OCI-LY7 (cell line): ENCODE results near the gene IFFO2. TPM values are rescaled to one million over a fixed set of nuclear protein-coding genes. Genes with fewer than 3 reads are reported as not detected.

ENCODE experiments used
- BruUV-seq: library from RNA; stranded (reverse); fragments of 400-500 nt; replicated peaks from 2 replicates; lab custom pipeline; 2021; lab: Mats Ljungman, UMichigan
- CTCF ChIA-PET: fragments of 300-600 bp; sonication (Branson Sonifier 250); formaldehyde crosslinking; loops from one replicate; lab custom pipeline; 2022; ENCODE audit warnings: antibody characterized with exemption; ENCODE audit not compliant: unreplicated experiment; lab: Charles Lee
- POLR2A ChIA-PET: fragments of 300-600 bp; sonication (Branson Sonifier 250); formaldehyde crosslinking; loops from one replicate; lab custom pipeline; 2022; ENCODE audit warnings: antibody characterized with exemption; lab: Charles Lee
- DNase-seq: peaks from one replicate; pipeline ENCODE4 v3.0.0-alpha.2; 2015; ENCODE audit warnings: low spot score
- H2AFZ ChIP-seq: fragments of 200-600 bp; sonication (generic), shearing (Covaris generic); 2 replicates; pipeline ENCODE4 v1.6.1; 2014; ENCODE audit warnings: mild to moderate bottlenecking, antibody characterized with exemption, low read length, moderate library complexity
- H3K27ac ChIP-seq: fragments of 200-600 bp; sonication (generic); 2 replicates; pipeline ENCODE4 v1.5.1; 2014; ENCODE audit warnings: mixed run types, low read depth, mild to moderate bottlenecking, moderate library complexity, low read length, inconsistent platforms; ENCODE audit not compliant: poor library complexity, severe bottlenecking
- H3K36me3 ChIP-seq: fragments of 200-600 bp; sonication (generic); 2 replicates; pipeline ENCODE4 v1.6.1; 2014; ENCODE audit warnings: mild to moderate bottlenecking, antibody characterized with exemption, low read length, moderate library complexity, mixed read lengths; ENCODE audit not compliant: insufficient read depth
- H3K4me1 ChIP-seq: fragments of 200-600 bp; sonication (generic); 2 replicates; pipeline ENCODE4 v1.5.1; 2014; ENCODE audit warnings: mild to moderate bottlenecking, low read length; ENCODE audit not compliant: insufficient read depth, poor library complexity, severe bottlenecking
- H3K4me2 ChIP-seq: fragments of 200-600 bp; sonication (generic); 2 replicates; pipeline ENCODE4 v1.6.1; 2014; ENCODE audit warnings: mild to moderate bottlenecking, low read length
- H3K4me3 ChIP-seq: fragments of 200-600 bp; sonication (generic); 2 replicates; pipeline ENCODE4 v1.5.1; 2014; ENCODE audit warnings: mild to moderate bottlenecking, low read depth, low read length; ENCODE audit not compliant: poor library complexity, severe bottlenecking
- H3K79me2 ChIP-seq: fragments of 200-600 bp; sonication (generic); 2 replicates; pipeline ENCODE4 v1.6.1; 2016; ENCODE audit warnings: low read depth, mild to moderate bottlenecking, low read length, moderate library complexity, mixed read lengths; ENCODE audit not compliant: insufficient read depth
- H3K9me2 ChIP-seq: fragments of 200-600 bp; sonication (generic); 2 replicates; pipeline ENCODE4 v1.6.1; 2016; ENCODE audit warnings: mild to moderate bottlenecking, low read length, mixed read lengths; ENCODE audit not compliant: insufficient read depth
- H3K9me3 ChIP-seq: fragments of 200-600 bp; sonication (generic); 2 replicates; pipeline ENCODE4 v1.6.1; 2014; ENCODE audit warnings: mild to moderate bottlenecking, mixed run types, low read length, mixed read lengths
- H4K20me1 ChIP-seq: fragments of 200-600 bp; sonication (generic); 2 replicates; pipeline ENCODE4 v1.6.1; 2014; ENCODE audit warnings: mild to moderate bottlenecking, antibody characterized with exemption, low read length, moderate library complexity, mixed read lengths; ENCODE audit not compliant: insufficient read depth
- EZH2phosphoT487 ChIP-seq: fragments of 200-600 bp; sonication (generic); IDR thresholded peaks from 2 replicates; pipeline ENCODE4 v1.6.1; 2018; ENCODE audit warnings: low read depth, borderline replicate concordance, mild to moderate bottlenecking, mixed run types, antibody characterized with exemption, low read length, moderate library complexity, mixed read lengths
- intact Hi-C: fragments of 100-400 bp; cut with micrococcal nuclease; formaldehyde crosslinking; loops from one replicate; pipeline ENCODE4 v1.10.0; 2022; ENCODE audit not compliant: unreplicated experiment
- total RNA-seq, 2 experiments: library from RNA; depleted of rRNA in 1 of 2; stranded (reverse); fragments of >200 nt in 1 of 2; shearing (Covaris generic) in 1 of 2; gene quantifications; 2 replicates each; pipeline ENCODE4 v1.2.3, GENCODE V29; 2014 to 2022
- TF ChIP-seq, protein P1 (sequence below): fragments of 200-600 bp; sonication (generic); conservative IDR thresholded peaks from 2 replicates; pipeline ENCODE4 v1.5.1; 2014; ENCODE audit warnings: mild to moderate bottlenecking, antibody characterized with exemption, low read length, moderate library complexity, mixed read lengths

Gene IFFO2
- total RNA-seq, 2 experiments from 2014 or later, result 0.06 to 0.44 TPM

DNA sequence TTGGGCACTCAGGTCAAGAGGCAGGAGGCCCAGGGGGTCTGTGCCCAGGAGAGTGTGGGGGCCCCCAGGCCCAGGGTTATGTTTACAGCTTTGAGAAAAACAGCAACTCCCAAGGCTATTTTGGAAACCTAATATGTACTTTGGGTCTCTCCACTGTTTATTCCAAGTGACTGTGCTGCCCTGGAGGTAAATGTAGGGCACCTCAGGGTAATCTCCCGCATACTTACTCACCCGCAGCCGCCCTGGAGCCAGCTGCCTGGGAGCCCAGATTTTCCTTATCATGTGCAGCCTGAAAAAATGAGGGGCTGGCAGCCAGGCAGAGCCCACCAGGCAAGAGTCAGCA, 20.0 kb downstream of the IFFO2 start:
- Histone ChIP-seq H2AFZ (no peak overlapping the region), H3K36me3 (no peaks in the 10 kb centered on the region), H3K79me2 (no peaks in the 10 kb centered on the region), H3K27ac (no peak overlapping the region), H3K4me2 (no peak overlapping the region), H3K4me1 (no peaks in the 10 kb centered on the region), H3K9me2 (no peaks in the 10 kb centered on the region), H4K20me1 (no peaks in the 10 kb centered on the region; the same call in 1 of the 2 replicates), H3K4me3 (no peak overlapping the region), H3K9me3 (no peaks in the 10 kb centered on the region)
- intact Hi-C loops, result no loop called here
- no peak for DNase-seq
- POLR2A ChIA-PET, result no interaction called here
- no TSS peak for BruUV-seq
- CTCF ChIA-PET, result no interaction called here
- no peak for TF ChIP-seq EZH2phosphoT487
- TF ChIP-seq, protein P1, sequence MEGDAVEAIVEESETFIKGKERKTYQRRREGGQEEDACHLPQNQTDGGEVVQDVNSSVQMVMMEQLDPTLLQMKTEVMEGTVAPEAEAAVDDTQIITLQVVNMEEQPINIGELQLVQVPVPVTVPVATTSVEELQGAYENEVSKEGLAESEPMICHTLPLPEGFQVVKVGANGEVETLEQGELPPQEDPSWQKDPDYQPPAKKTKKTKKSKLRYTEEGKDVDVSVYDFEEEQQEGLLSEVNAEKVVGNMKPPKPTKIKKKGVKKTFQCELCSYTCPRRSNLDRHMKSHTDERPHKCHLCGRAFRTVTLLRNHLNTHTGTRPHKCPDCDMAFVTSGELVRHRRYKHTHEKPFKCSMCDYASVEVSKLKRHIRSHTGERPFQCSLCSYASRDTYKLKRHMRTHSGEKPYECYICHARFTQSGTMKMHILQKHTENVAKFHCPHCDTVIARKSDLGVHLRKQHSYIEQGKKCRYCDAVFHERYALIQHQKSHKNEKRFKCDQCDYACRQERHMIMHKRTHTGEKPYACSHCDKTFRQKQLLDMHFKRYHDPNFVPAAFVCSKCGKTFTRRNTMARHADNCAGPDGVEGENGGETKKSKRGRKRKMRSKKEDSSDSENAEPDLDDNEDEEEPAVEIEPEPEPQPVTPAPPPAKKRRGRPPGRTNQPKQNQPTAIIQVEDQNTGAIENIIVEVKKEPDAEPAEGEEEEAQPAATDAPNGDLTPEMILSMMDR, result no peak

DNA sequence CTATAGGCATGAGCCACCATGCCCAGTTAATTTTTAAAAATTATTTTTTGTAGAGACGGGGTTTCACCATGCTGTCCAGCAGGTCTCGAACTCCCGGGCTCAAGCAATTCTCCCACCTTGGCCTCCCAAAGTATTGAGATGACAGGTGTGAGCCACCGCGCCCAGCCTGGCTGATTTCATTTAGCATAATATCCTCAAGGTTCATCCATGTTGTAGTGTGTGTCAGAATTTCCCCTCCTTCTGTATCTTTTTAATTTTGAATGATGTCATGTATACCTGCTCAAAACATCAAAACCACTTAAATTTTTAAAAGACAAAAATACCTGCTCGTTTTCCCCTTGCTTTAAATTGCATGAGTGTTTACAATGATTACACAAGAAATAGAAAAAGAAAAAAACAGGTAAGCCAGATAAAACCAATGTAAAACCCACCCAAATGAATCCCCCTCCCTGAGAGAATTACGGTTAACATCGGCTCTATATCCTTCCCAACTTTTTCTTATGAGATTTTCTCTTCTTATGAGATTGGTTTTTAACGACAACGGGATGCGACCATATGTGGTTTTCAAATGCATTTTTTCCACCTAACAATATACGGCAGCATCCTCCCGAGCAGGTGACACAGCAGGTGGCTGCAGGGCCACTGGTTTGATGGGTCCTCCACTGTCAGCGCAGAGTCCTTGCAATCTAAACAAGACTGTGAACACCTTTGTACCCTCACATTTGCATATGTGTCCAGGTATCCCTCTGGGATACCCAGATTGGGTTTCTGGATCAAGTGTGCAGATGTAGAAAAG, 22.1 kb downstream of the IFFO2 start:
- no peaks in the 10 kb centered on the region for H3K9me2 ChIP-seq
- BruUV-seq, result no TSS peak
- H3K4me1 ChIP-seq, result no peaks in the 10 kb centered on the region
- no peaks in the 10 kb centered on the region; the same call in 1 of the 2 replicates for H4K20me1 ChIP-seq
- no peak for DNase-seq
- no peaks in the 10 kb centered on the region for H3K79me2 ChIP-seq
- no peak overlapping the region for H2AFZ ChIP-seq
- intact Hi-C loops, result no loop called here
- no peak overlapping the region for H3K4me3 ChIP-seq
- ChIA-PET POLR2A (no interaction called here), CTCF (no interaction called here)
- no peaks in the 10 kb centered on the region for H3K9me3 ChIP-seq
- H3K4me2 ChIP-seq, result no peak overlapping the region
- H3K27ac ChIP-seq, result no peak overlapping the region
- no peaks in the 10 kb centered on the region for H3K36me3 ChIP-seq
- TF ChIP-seq, protein P1, result no peak

DNA sequence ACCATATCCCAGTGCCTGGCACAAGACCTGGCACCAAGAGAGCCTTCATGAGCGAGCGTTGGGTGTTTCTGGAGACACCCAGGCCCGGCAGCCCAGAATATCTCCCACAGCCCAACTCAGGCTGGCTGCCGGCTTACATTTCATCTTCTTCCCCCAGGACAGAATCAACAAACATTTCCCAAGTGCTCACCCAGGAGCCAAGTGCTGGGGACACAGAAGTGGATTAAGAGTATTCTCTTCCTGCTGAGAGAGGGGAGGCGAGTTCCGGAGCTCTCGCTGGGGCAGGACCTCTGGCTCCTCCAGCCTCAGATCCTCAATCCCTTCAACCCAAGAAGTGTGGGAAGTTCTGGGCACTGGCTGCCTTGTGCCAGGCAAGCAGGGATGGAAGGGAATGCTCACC, 23.6 kb downstream of the IFFO2 start:
- H3K4me3 ChIP-seq, result no peak overlapping the region
- TF ChIP-seq, protein P1, result no peak
- no peak for TF ChIP-seq EZH2phosphoT487
- H3K9me2 ChIP-seq, result no peaks in the 10 kb centered on the region
- H3K79me2 ChIP-seq, result no peaks in the 10 kb centered on the region
- ChIA-PET CTCF (interaction anchor here (0.8 kb wide), 1 partner anchor 20 kb away, joined by 3 read pairs; no protein-coding TSS in a partner anchor), POLR2A (interaction anchor here (0.6 kb wide), 1 partner anchor 163 kb away, joined by 3 read pairs; no protein-coding TSS in a partner anchor)
- peaks cover 2% of the 10 kb centered on the region for H3K4me1 ChIP-seq
- no peaks in the 10 kb centered on the region for H3K9me3 ChIP-seq
- DNase-seq, result no peak
- intact Hi-C loops, result no loop called here
- no peak overlapping the region for H3K27ac ChIP-seq
- H3K36me3 ChIP-seq, result no peaks in the 10 kb centered on the region
- H4K20me1 ChIP-seq, result no peaks in the 10 kb centered on the region; the same call in 1 of the 2 replicates
- H2AFZ ChIP-seq, result no peak overlapping the region
- H3K4me2 ChIP-seq, result no peak overlapping the region
- no TSS peak for BruUV-seq
